ENCODE data around the gene FBXL7.

The FBXL7 gene

DNA sequence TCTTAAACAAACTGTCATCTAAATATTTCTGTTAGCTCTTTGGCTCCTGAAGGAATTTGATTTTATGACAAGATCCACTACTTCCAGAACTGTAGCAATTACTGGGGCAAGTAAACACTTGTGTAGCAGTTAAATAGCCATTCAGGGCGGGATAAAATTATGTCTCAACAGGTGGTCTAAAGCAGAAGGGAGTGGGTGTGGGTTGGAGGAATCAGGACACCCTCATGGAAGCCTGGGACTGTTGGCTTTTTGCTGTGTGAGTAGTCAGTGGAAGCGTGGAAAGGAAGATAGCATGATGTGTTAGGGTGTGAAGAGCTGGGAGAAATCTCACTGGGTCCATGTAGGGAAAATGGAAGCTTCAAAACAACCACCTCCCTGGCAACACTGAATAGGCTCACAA lies 127.1 kb downstream of the FBXL7 start:
- no peak for DNase-seq

DNA sequence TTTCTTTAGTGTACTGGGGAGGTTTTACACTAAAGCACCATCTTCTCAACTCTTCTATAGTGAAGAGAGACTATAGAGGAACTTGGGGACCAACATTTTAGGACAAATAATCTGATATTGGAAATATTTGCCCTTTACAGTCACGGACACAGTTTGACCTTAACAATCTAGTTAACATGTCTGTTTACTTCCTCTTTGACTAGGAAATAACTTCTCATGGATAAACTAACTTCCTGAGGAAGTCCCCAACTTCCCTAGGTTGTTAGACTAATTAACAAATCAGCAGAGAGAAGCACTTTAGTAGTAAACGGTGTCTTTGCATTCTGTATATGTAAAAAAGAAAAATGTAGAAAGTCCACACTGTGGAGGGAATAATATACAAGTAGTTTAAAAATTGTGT lies 127.7 kb downstream of the FBXL7 start:
- no peak for DNase-seq

DNA sequence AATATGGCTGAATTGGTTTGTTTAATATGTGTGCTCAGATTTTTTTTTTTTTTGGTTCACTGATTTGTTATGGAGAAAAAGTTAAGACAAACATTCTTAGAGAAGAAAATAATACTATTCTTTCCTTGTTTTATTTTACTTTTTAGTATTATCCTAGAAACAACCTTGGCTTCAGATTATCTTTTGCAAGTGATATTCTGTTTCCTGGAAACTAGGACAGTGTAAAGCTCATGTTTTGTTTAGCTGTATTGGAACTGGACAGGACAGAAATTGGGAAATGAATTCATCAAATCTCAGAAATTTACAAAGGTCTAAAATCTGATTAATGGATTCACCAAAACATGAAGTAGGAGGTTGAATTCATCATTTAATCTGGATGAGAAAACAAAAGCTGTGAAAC lies 130.5 kb downstream of the FBXL7 start:
- DNase-seq, result no peak

DNA sequence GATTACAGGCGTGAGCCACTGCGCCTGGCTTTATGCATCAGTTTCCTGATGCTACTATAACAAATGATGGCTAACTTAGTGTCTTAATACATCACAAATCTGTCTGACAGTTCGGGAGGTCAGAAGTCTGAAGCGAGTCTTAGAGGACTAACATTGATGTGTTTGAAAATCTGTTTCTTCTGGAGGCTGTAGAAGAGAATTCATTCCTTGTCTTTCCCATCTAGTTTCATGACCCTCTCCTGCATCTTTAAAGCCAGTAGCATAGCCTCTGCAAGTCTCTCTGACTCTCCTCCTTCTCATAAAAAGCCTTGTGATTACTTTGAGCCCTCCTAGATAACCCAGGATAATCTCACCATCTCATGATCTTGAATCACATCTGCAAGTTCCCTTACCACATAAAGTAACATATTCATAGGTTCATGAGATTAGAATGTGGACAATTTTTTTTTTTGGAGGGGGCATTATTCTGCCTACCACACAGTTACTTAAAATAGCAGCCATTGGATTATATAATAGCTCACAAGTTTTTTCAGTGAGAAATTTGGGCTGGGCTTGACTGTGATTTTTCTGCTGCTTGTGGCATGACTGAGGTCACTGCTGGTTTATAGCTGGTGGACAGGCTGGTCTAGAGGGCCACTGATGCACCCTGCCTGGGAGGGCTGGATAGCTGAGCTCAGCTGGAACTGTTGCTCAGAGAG lies 134.8 kb downstream of the FBXL7 start:
- no peak for DNase-seq

DNA sequence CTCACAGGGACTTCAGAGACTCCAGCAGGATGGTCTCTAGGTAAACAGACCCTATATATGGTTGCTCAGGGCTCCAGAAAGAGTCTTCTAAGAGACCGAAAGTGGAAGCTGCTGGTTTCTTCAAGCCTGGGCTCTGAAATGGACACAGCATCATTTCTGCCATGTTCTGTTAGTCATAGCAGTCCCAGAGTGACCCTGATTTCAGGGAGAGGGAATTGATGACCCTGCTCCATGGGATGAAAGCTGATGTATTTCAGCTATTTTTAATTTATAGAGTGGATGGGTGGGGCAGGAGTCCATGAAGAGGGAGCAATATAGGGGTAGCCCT lies 135.3 kb downstream of the FBXL7 start:
- DNase-seq, result no peak

DNA sequence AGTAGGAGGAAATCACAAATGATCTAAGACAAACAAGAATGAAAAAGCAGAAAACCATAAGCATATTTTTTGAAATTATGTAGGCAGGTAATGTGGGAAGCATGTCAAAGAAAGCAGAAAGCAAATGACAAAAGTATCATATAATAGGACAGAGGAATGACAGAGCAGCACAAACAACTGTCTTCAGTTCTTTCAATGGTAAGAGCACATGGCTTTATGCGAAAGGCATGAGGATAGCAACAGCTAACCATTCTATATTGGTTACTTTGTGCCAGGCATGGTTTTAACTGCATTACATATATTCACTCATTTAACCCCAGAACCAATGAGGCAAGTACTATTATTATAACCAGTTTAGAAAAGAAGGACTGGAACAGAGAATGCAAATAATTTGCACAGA lies 137.4 kb downstream of the FBXL7 start:
- DNase-seq, result no peak

DNA sequence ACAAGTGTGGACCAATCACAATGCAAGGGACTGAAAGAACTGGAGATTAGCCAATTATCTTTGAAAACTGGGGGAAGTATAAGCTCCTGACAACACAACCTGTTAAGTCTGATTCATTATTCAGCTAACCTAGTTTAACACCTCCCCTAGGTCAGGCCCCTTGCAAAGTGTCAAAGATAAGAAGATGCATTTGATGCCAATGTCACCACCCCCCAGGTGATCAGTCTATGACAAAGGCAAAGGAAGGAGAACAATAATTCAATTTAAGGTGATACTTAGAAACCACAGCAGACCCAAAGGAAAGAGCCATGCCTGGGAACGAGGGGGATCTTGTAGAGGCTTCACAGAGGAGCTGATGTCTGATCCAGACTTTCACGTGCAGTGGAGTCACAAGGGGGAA lies 137.9 kb downstream of the FBXL7 start:
- no peak for DNase-seq

DNA sequence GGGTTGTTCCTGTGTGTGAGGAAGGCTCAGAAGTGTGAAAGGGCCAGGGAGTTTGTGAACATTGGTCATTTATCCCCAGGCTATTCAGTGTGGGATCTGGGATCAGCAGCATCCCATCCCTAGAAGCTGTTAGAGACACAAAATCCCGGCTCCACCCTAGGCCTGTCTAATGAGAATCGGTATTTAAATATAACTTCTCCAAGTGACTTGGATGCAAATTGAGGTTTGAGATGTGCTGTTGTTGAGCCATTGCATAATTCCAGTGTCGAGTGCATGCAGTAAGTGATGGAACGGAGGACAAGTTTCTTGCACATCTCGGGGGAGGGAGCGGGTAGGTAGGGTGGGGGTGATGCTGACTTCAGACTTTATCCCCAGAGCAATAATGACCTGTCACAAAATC lies 138.3 kb downstream of the FBXL7 start:
- DNase-seq, result no peak

DNA sequence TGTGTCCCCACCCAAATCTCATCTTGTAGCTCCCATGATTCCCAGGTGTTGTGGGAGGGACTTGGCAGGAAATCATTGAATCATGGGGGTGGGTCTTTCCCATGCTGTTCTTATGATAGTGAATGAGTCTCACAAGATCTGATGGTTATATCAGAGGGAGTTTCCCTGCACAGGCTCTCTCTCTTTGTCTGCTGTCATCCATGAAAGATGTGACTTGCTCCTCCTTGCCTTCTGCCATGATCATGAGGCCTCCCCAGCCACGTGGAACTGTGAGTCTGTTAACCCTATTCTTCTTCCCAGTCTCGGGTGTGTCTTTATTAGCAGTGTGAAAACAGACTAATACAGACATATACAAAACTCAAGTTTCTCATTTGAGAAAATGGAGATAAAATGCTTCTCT lies 139.3 kb downstream of the FBXL7 start:
- DNase-seq, result no peak

DNA sequence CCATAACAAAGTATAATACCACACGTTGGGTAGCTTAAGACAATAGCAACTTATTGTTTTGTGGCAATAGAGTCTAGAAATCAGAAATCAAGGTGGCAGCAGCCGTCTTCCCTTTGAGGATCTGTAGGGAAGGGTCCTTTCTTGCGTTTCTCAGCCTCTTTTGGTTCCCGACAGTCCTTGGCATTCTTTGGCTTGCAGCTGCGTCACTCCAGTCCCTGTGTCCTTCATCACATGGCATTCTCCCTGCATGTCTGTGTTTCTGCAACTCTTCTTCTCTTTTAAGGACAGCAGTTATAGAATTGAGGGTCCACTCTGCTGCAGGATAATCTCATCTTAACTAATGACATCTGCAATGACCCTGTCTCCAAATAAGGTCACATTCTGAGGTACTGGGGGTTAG lies 140.1 kb downstream of the FBXL7 start:
- DNase-seq, result no peak

DNA sequence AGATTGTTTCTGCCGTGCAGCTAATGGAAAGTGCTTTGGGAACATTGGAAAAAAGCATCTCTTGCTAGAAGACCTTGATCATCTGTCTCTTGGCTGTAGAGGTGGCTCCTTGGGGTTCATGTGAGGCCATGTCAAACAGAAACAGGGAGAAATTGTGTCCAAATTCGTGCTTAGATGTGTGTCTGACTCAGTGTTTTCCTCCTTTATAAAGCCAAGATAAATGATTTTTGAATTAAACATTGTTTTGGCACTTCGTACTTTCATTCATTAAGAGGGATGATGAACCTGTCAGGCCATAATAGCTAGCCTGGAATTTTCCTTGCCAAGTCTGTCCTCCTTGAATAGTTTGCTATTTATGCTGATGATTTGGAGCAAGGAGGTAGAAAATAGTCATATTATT lies 143.8 kb downstream of the FBXL7 start:
- no peak for DNase-seq

DNA sequence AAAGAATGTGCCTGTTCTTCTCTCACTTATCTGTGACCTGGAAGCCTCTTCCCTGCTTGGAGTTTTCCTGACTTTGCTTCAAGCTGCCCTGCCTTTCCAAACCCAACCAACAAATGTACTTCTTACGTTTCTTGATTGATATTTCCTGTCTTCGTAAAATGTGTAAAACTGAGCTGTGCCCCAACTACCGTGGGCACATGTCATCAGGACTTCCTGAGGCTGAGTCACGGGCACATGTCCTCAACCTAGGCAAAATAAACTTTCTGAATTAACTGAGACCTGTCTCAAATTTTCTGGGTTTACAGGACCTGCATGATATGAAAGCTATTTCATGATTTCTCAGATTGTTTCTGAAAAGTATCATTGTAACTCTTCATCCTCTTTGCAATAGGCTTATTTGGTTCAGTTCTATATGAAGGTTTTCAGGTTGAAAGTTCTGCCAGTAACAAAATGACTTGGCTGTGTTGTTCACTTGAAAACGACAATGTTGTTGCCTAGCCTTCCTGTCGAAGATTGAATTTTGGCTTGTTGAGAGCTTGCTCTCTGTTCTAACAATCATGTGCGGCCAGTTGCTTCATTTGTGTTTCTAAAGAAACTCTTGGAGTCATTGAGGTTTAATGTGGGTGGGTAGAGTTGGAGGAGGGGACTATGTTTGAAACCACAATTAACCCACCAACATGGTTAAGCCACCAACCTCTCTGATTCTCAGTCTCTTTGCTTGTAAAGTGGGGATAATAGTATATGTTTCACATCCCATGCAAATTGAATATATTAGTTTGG lies 145.6 kb downstream of the FBXL7 start:
- no peak for DNase-seq

DNA sequence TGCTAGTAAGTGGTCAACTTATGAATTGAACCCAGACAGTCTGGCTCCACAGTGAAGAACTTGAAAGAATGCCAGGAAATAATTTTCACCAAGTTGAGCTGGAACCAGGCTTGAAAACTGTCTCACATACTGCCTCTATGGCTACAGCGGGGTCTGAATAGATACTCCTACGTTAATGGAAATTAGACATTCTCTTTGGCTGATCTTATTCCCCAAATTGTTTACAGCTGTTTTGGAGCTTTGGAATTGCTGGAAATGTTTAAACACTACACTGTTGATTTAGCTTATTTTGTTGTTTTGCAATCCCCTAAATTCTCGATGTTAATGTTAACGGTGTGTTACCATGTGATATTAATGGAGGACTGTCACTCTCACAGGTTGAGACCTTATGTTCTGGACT lies 146.4 kb downstream of the FBXL7 start:
- DNase-seq, result no peak

DNA sequence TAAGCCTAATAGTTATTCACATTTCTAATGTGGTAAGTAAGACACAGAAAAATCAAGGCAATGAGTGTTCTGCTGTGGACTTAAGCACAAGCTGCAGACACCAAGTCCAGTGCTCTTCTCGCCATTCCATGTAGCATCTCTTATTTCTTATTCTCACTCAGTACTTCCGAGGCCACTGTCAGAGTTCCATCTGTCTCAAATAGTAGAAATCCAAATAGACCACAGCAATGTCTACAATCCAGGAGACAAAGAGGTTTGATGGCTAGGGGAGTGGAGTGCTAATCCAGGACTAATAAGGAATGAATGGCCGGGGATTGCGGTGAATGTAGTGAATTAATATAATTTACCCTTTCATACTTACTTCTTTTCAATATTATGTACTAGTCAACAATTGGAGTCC lies 147.3 kb downstream of the FBXL7 start:
- DNase-seq, result no peak

DNA sequence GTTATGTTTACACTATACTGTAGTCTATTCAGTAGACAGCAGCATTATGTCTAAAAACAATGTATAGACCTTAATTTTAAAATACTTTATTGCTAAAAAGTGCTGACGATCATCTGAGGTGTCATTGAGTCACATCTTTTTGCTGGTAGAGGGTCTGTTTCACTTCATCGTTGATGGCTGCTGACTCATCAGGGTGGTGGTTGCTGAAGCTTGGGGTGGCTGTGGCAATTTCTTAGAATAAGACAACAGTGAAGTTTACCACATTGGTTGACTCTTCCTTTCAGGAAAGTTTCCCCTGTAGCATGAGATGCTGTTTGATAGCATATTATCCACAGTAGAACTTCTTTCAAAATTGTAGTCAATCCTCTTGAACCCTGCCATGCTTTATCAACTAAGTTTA lies 150.3 kb downstream of the FBXL7 start:
- DNase-seq, result no peak

DNA sequence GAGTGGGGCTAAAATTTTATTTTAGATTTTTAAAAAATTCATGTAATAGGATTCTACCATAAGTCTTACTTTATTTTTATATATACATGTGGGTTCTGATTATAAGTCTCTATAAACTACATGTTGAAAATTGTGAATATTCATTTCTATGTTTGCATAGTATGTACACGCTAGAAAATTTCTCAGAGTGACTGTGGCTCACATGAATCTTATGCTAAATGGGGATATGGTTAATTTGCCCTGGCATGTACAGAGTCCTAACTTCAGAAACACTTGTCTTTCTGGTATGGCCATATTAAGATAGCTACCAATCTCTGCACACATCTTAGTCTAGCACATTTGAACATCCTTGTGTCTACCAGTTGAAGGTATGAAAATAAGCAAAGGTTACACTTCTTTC lies 154.8 kb downstream of the FBXL7 start:
- DNase-seq, result no peak

DNA sequence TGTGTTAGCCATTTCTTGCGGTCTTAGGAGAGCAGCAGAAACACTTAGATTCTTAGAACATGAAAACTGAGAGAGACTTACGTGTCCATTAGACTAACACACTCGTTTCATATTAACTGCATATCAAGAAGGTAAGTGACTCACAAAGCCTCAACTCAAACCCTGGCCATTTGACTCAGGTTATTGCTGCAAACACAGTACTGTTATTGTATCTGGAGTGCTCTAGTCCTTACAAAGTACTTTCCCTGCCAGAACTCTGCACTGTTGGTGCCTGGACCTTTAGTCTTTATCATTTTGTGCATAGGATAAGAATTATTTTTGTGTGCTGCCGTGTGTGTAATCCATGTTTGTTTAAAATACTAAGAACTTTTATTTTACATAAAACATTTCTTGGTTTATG lies 155.7 kb downstream of the FBXL7 start:
- no peak for DNase-seq

DNA sequence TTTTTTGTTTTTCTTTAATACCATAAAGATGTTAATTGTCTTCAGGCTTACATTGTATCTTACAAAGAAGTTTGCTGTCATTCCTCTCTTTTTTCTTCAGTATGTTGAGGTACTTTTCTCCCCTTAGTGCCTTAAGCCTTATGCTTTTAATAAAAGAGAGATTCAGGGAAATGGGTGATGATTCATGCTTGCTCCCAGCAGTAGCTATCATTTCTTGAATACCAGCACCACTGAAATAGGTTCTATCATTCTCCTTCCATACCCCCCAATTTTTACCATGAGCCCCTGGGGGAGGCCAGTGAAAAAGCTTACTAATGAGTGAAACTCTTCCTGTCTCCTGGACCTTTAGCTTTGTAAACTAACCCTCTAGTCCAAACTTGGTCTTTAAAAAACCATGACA lies 165.0 kb downstream of the FBXL7 start:
- no peak for DNase-seq

DNA sequence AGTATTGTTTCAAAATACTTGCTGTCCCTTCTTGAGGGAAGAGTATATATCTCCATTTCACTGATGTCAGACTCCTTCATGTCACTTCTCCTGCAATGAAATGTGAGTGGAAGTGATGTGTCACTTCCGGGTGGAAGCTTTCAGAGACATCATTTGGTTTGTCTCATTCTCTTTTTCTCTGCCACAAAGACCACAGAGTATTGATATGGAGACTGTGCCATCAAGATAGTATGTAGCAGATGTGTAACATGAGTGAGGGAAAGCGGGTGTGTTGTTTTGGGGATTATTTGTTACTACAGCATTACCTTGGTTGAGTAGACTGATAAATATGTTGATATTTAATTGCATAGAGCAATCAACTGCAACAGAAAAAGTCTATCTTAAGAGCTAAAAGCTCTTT lies 169.8 kb downstream of the FBXL7 start:
- no peak for DNase-seq

DNA sequence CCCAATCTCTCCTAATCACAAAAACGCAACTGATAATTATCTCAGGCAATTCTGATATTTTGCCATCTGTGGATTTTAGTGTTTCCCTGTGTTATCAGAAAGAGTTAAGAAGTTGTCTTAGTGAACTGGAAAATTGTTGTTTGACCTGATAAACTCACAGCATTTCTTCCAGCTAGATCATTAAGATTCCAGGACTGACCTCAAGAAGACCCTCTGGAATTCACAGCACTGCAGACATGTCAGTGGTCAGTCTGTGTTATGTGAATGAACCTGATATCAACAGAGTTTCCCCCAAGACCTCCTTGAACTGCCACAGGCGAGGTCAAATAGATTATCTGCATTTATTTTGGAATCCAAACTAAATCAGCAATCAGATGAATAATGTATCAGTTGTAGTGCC lies 174.7 kb downstream of the FBXL7 start:
- no peak for DNase-seq

DNA sequence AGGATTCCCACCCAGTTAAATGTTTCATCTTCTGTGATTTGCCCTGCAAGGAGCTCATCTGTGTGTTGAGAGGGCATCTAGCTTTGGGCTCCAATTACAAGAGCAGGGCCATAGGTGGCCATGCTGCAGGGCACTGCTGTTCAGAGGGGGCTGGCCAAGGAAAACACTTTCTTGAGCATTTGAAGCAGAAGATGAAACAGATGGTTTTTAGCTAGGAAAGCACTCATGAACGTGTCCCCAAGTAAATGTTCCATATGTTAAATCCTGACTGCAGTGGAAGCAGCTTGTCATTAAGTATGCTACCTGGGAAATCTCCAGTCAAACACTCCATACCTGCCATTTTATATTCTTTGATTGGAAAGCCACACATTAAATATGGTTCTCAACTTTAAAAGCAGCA lies 176.6 kb downstream of the FBXL7 start:
- no peak for DNase-seq

DNA sequence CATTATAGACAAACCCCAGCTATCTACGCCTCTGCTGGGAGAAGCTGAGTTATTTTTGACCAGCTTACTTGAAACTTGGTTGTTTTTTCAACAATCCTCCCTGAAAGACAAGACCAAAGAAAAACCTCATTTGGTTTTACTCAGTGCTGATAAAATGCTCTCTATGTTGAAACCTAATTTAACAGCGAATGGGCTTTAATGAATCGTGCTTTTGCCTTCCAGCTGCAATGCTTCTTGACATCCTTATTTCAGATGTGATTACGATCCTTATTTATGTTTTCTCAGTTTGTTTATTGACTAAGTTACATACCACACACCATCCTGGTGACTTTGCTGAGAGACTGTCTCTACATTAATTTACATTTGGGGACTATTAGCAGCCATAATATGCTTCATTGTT lies 179.2 kb downstream of the FBXL7 start:
- no peak for DNase-seq

DNA sequence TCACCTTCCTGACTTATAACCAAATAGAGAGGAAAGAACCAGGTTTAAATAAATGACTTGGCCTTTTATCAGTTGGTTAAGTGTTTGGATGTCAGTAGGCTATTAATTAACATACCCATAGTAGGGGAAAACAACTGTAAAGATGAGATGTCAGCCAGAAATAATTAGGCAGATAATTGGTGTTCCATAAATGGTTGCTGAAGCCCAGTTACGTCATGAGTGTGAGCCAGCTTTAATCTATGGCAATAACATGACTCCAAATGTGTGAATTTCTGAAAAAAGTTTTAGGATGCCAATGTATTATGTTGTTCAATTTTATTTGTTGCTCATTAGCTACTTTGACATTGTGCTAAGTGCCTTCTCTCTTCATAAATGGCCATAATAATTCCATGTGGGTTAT lies 180.5 kb downstream of the FBXL7 start:
- DNase-seq, result no peak

DNA sequence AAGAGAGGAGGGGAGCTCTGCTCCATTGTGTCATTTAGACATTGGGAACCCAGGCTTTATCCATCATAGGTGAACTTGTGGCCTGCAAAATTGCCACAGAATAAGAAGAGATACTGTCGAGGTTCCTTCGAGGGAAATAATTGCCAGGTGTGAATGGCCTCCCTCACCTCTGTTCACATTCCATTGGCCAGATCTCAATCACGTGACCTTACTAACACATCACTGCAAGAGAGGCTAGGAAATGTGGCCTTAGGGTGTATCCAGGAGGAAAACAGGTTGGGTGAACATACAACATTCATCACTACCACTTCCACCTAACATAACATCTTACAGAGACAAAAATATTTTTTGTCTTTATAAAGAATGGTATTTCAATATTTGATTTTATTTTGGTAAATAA lies 182.1 kb downstream of the FBXL7 start:
- no peak for DNase-seq

DNA sequence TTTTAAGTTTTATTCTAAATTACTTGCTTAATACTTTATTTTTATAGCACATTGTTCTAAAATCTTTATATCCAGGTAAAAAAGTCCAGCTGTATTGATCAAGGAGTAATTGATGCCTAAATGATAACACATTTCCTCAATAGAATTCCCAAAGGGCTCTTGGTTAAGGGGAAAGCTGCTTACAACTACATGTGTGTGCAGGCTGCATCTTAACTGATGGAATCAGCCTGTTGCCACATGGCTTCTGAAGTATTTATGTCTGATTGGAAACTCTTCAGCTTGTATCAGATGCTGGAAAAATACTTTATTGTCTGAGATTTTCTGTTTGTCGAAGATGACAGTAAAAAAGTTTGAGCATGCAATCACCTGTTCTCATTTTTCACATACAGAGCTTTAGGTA lies 182.6 kb downstream of the FBXL7 start:
- DNase-seq, result no peak
